BLaER1 treated with 17β-estradiol and CSF1 and Interleukin-3, amounts not matched to agents 10 nM and 100 nM (cell line): ENCODE results near the gene GRPEL1.
"Not testable (repeated sequence)": the region's sequence is repeated elsewhere in the genome, so short reads cannot be mapped to it uniquely, and the experiment has no call there.

Source experiments
- H3K27ac ChIP-seq, 11 experiments: shearing (Covaris generic); formaldehyde crosslinking; 2 replicates each; pipeline ENCODE4 v1.8.1; 2022
- H3K27me3 ChIP-seq, 11 experiments: shearing (Covaris generic); formaldehyde crosslinking; 2 replicates each; pipeline ENCODE4 v1.8.1; 2022
- H3K36me3 ChIP-seq, 11 experiments: shearing (Covaris generic); formaldehyde crosslinking; 2 replicates each; pipeline ENCODE4 v1.8.1; 2022
- H3K4me1 ChIP-seq, 10 experiments: shearing (Covaris generic); formaldehyde crosslinking; 2 replicates each; pipeline ENCODE4 v1.8.1; 2022
- H3K4me2 ChIP-seq, 11 experiments: shearing (Covaris generic); formaldehyde crosslinking; 2 replicates each; pipeline ENCODE4 v1.8.1; 2022
- H3K4me3 ChIP-seq, 10 experiments: shearing (Covaris generic); formaldehyde crosslinking; 2 replicates each; pipeline ENCODE4 v1.8.1; 2022
- H3K9ac ChIP-seq, 11 experiments: shearing (Covaris generic); formaldehyde crosslinking; 2 replicates each; pipeline ENCODE4 v1.8.1; 2022
- H3K9me3 ChIP-seq, 11 experiments: shearing (Covaris generic); formaldehyde crosslinking; replicated peaks in 1 of 11; 2 replicates each; pipeline ENCODE4 v1.8.1; 2022
- H4K20me1 ChIP-seq, 11 experiments: shearing (Covaris generic); formaldehyde crosslinking; 2 replicates each; pipeline ENCODE4 v1.8.1; 2022
- Cebpa-rat ChIP-seq, 11 experiments: shearing (Covaris generic); IDR thresholded peaks; 2 replicates each; pipeline ENCODE4 v1.8.1; 2022

GRPEL1 gene

DNA sequence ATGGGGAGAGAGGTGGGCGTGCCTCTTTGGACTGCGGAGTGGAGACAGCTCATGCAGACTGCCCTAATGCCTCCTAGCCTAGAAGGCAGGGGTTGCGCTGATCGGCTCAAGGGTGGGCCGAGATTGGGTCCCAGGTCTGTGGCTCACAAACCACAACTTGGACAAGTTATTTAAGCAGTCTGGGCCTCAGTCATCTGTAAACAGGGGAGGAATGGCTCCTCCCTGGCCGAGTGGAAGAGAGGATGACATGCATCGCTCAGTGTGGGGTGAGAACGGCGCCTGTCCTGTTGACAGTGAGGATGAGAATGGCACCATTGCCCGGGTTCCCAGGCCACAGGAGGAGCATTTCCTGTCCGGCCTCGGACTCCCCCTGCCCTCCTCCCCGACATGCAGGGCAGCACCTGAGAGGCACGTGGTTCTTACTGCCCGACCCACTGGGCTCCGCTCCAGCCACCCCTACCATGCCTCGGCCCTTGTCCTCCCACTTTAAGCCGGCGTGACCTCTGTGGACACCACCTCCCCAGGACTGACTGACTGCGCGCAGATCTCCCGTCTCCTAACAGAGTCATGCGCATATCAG lies 40.3 kb upstream of the GRPEL1 start:
- Histone ChIP-seq H3K4me3 (no peak overlapping the region), H3K4me2 (no peak overlapping the region), H3K9ac (no peak overlapping the region), H3K27ac (no peak overlapping the region), H3K4me1 (peaks cover 0 to 14% (median 6%) of the 10 kb centered on the region in 10 experiments; a peak in 11 of 20 replicates), H3K9me3 (peaks cover 19 to 32% (median 27%) of the 10 kb centered on the region in 11 experiments; a peak in 21 of 22 replicates), H4K20me1 (no peaks in the 10 kb centered on the region), H3K27me3 (no peaks in the 10 kb centered on the region), H3K36me3 (peaks cover 0 to 6% (median 0%) of the 10 kb centered on the region in 11 experiments; a peak in 1 of 22 replicates)
- no peak for TF ChIP-seq Cebpa-rat (IDR thresholded peaks at IDR 0.05)

DNA sequence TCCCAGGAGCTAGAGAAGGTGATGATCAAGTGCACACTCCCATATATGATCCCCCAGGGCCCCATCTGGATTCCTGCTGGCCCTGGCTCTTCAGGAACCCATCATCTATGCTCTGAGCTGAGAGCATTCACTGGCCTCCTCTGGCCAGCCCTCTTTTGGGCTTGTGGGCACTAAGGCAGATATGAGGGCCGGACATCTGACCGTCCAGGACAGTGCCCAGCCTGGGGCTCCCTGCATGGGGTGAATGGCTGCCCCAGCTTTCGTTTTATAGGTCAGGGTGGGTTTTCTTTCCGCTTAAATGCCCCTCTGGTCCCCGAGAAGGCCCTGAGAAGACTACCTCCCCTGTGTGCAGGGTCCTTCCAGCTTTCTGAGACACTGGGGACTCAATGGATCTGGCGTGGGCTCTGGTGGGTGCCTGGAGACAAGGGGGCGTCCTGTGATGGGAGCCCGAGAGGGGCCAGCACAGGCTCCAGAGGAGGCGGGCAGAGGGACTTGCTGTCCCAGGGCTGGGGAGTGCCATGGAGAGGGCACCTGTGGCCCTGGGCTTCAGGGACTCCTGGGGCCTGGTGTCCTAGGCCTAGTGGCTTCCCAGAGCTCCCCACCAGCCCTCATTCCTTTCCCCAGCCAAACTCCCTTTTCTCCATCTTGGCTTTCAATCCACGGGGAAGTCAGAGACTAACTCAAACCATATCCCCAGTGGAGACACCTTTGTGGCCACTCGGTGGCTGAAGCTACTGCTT lies 39.5 kb upstream of the GRPEL1 start:
- Histone ChIP-seq H3K4me1 (peaks cover 6 to 21% (median 13%) of the 10 kb centered on the region in 10 experiments), H3K27me3 (no peaks in the 10 kb centered on the region), H3K4me2 (no peak overlapping the region), H3K27ac (no peak overlapping the region), H3K9me3 (peaks cover 18 to 27% (median 23%) of the 10 kb centered on the region in 11 experiments; a peak in 21 of 22 replicates), H3K9ac (no peak overlapping the region), H3K4me3 (no peak overlapping the region), H4K20me1 (no peaks in the 10 kb centered on the region), H3K36me3 (peaks cover 0 to 6% (median 0%) of the 10 kb centered on the region in 11 experiments; a peak in 1 of 22 replicates)
- no peak for TF ChIP-seq Cebpa-rat (IDR thresholded peaks at IDR 0.05)

DNA sequence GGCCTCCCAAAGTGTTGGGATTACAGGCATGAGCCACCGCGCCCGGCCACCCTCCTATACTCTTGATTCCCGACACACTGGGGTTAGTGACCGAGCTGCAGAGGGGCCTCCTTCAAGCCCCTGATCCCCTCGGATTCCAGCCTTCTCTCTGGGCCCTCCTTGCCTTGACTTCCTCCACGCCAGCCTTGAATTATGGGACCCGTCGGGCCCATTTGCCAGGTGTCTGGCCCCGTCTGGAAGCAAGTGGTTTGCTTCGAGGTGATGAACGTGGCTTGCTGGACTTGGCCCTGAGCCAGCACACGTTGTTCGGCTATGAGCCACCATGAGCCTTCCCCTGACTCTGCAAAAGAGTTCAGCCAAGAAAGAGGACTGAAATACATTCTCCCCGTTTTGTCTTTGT lies 37.4 kb upstream of the GRPEL1 start:
- no peak overlapping the region for H3K9ac ChIP-seq
- no peaks in the 10 kb centered on the region for H3K36me3 ChIP-seq
- no peak for TF ChIP-seq Cebpa-rat (IDR thresholded peaks at IDR 0.05)
- no peak overlapping the region for H3K27ac ChIP-seq
- peaks cover 0 to 6% (median 3%) of the 10 kb centered on the region in 11 experiments; a peak in 10 of 22 replicates for H3K9me3 ChIP-seq
- H4K20me1 ChIP-seq = no peaks in the 10 kb centered on the region
- H3K27me3 ChIP-seq = no peaks in the 10 kb centered on the region
- no peak overlapping the region for H3K4me2 ChIP-seq
- peaks cover 20 to 35% (median 26%) of the 10 kb centered on the region in 10 experiments for H3K4me1 ChIP-seq
- no peak overlapping the region for H3K4me3 ChIP-seq

DNA sequence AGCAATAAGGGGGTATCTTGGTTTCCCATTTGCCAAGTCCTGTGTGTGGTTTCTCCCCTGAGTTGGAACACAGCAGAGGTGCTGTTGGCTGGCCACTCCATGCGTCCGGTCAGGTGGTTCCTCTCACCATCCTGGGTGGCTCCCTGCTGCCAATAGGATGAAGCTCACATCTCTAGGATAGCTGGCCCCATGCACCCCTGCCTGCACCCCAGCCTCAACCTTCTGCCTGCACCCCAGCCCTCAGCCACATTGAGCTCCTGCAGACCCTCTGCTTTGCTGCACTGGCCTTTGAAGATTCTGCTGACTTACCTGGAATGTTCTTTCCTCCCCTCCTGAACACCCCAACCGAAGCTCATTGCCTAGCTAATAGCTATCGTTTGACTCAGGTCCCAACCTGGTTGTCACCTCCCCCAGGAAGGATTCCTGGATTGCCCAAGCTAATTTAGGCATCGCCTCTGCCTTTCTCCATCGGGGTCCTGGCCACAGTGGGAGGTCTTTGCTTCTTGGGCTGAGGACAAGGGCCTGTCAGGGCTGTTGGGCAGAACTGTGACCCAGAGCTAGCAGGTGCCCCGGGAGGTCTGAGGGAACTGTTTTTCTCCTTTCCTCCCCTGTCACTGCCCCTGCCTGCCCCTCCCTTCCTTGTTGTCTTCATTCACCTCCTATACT lies 36.6 kb upstream of the GRPEL1 start:
- H3K9me3 ChIP-seq = no peaks in the 10 kb centered on the region
- H3K27me3 ChIP-seq = no peaks in the 10 kb centered on the region
- no peaks in the 10 kb centered on the region for H3K36me3 ChIP-seq
- H3K27ac ChIP-seq = no peak overlapping the region
- peaks cover 20 to 35% (median 26%) of the 10 kb centered on the region in 10 experiments for H3K4me1 ChIP-seq
- H3K4me3 ChIP-seq = no peak overlapping the region
- no peak for TF ChIP-seq Cebpa-rat (IDR thresholded peaks at IDR 0.05)
- H4K20me1 ChIP-seq = no peaks in the 10 kb centered on the region
- H3K9ac ChIP-seq = no peak overlapping the region
- peak overlapping the region in 2 of 11 experiments; percentile 91 to 99; a peak in 3 of 22 replicates for H3K4me2 ChIP-seq

DNA sequence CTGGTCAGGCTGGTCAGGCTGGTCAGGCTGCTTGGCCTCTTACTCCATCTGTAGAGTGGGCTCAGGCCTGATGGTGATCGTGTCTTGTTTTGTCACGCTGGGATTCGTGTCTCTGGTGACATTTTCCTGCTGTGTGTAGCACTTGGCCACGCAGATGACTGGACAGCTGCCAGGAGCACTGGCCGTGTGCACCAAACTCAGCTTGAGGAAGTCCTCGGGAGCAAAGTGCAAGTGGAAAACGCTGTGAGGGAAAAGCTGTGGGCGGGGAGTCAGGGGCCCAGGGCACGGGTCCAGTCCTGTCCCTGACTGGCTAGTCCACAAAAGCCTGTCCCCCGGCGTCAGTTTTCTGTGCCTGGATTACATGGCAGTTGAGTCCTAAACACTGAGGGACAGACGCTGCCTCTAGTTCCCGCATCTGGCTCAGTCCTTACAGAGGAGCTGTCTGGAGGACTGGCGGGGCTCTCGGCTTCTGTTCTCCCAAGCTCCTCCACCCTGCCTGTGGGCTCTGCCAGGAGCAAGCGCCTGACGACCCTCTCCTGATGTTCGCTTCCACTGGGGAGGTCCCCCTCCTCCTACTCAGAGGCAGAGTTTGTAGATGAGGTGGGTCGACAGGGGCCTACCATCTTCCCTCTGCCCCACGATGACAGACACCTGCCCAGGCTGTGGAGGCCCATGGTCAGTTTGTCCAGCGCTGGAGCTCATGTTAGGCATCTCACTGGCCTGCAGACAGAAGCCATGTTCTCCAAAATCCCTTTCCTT lies 35.9 kb upstream of the GRPEL1 start:
- H3K9ac ChIP-seq = peak overlapping the region in 1 of 11 experiments; percentile 26; a peak in 1 of 22 replicates
- no peak for TF ChIP-seq Cebpa-rat (IDR thresholded peaks at IDR 0.05)
- peak overlapping the region in 4 of 10 experiments; percentile 31 to 66 (median 62); a peak in 3 of 20 replicates for H3K4me3 ChIP-seq
- H3K9me3 ChIP-seq = no peaks in the 10 kb centered on the region
- H3K27me3 ChIP-seq = no peaks in the 10 kb centered on the region
- H3K27ac ChIP-seq = no peak overlapping the region
- H3K4me2 ChIP-seq = peak overlapping the region; percentile 54 to 99 (median 95); a peak in 19 of 22 replicates
- H4K20me1 ChIP-seq = no peaks in the 10 kb centered on the region
- no peaks in the 10 kb centered on the region for H3K36me3 ChIP-seq
- H3K4me1 ChIP-seq = peaks cover 20 to 35% (median 26%) of the 10 kb centered on the region in 10 experiments

DNA sequence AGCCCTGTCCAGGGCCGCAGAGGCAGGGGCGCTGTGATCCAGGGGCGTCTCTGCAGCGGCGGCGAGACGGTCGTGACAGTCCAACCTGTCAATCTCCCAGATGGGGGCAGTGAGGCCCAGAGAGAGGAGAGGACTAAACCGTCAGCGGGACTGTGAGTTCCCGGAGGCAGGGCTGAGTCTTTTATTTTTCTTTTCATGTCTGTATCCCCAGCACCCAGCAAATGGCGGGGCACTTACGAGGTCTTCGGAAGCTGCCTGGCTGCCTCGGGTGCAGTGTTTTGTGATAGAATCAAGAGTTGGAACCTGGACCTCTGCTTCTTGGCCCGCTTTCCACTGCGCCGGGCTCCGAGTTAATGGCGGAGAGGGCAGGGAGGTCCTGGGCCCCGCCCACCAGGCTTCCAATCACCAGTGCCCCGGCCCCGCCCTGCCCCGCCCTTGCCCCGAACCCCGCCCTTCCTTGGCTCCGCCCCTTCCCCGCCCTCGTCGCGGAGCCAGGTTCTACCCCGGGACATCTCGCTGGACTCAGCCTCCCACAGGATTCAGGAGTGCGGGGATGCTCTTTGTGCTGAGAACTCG lies 35.3 kb upstream of the GRPEL1 start:
- peaks cover 20 to 35% (median 26%) of the 10 kb centered on the region in 10 experiments for H3K4me1 ChIP-seq
- no peaks in the 10 kb centered on the region for H3K36me3 ChIP-seq
- H3K4me2 ChIP-seq = peak overlapping the region; percentile 78 to 99 (median 95)
- no peaks in the 10 kb centered on the region for H4K20me1 ChIP-seq
- H3K9ac ChIP-seq = peak overlapping the region; percentile 66 to 84 (median 76)
- H3K9me3 ChIP-seq = no peaks in the 10 kb centered on the region
- no peaks in the 10 kb centered on the region for H3K27me3 ChIP-seq
- peak overlapping the region; percentile 61 to 77 (median 64) for H3K4me3 ChIP-seq
- H3K27ac ChIP-seq = peak overlapping the region; percentile 23 to 77 (median 64); a peak in 21 of 22 replicates
- TF ChIP-seq Cebpa-rat (IDR thresholded peaks at IDR 0.05) = no peak

DNA sequence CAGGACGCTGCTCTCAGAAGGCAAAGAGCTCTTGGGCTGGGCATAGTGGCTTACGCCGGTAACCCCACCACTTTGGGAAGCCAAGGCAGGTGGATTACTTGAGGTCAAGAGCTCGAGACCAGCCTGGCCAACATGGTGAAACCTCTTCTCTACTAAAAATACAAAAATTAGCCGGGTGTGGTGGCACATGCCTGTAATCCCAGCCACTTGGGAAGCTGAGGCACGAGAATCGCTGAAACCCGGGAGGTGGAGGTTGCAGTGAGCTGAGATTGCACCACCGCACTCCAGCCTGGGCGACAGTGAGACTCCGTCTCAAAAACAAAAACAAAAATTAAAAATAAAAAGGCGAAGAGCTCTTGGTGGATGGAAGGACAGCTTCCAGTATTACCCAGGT lies 34.6 kb upstream of the GRPEL1 start:
- Histone ChIP-seq H3K9ac (peak overlapping the region; percentile 66 to 84 (median 76); a peak in 21 of 22 replicates), H3K4me2 (peak overlapping the region; percentile 78 to 99 (median 95)), H3K4me3 (peak overlapping the region; percentile 61 to 77 (median 64)), H3K27ac (peak overlapping the region in 10 of 11 experiments; percentile 23 to 77 (median 64); a peak in 15 of 22 replicates), H3K4me1 (peaks cover 20 to 33% (median 26%) of the 10 kb centered on the region in 10 experiments)
- H3K27me3 ChIP-seq, H4K20me1 ChIP-seq, H3K36me3 ChIP-seq, H3K9me3 ChIP-seq: not testable (repeated sequence)
